Measurements from ENCODE around the gene BEND7. TPM values are rescaled to one million over a fixed set of nuclear protein-coding genes. Genes with fewer than 3 reads are reported as not detected.

BEND7 gene
- polyA plus RNA-seq, 1 experiment = 2.1 TPM

- DNase-seq (ENCODE audit: low read depth, low spot score) = no peak
- H3K9me3 ChIP-seq (ENCODE audit: control insufficient read depth, insufficient read depth, low read length) = no peaks in the 10 kb centered on the region
- TF ChIP-seq CTCF (IDR thresholded peaks at IDR 0.05; ENCODE audit: low read depth, low read length) = no peak
- H3K27ac ChIP-seq (ENCODE audit: low read depth, low read length) = no peak overlapping the region
- CTCF ChIA-PET = interaction anchor here (1.6 kb wide), 1 partner anchor 46 kb away, joined by 3 read pairs; no protein-coding TSS in a partner anchor
- POLR2A ChIA-PET = no interaction called here
- H3K4me3 ChIP-seq (ENCODE audit: low read depth, low read length) = no peak overlapping the region
- peaks cover 12% of the 10 kb centered on the region for H3K27me3 ChIP-seq (ENCODE audit: control insufficient read depth, insufficient read depth, low read length)
Measured at GRCh38 chr10:13393640-13394039, 135.2 kb downstream of the BEND7 start.

- H3K27ac ChIP-seq (ENCODE audit: low read depth, low read length) = no peak overlapping the region
- H3K27me3 ChIP-seq (ENCODE audit: control insufficient read depth, insufficient read depth, low read length) = peaks cover 16% of the 10 kb centered on the region
- no peak for DNase-seq (ENCODE audit: low read depth, low spot score)
- no peak overlapping the region for H3K4me3 ChIP-seq (ENCODE audit: low read depth, low read length)
- no peak for TF ChIP-seq CTCF (IDR thresholded peaks at IDR 0.05; ENCODE audit: low read depth, low read length)
- ChIA-PET POLR2A (no interaction called here), CTCF (interaction anchor here (1.6 kb wide), 1 partner anchor 47 kb away, joined by 3 read pairs; no protein-coding TSS in a partner anchor)
- H3K9me3 ChIP-seq (ENCODE audit: control insufficient read depth, insufficient read depth, low read length) = no peaks in the 10 kb centered on the region
Measured at GRCh38 chr10:13392701-13393100, 136.1 kb downstream of the BEND7 start.

Small RNA genes within 50 kb of the gene (small RNA-seq; reads per million reads assigned to genes)
- not detected for gene RF00019 (ENCODE audit: insufficient read length, low read depth)

Other genes with a start within 250 kb of the BEND7 start
- 15.3 and 16.7 TPM in 2 replicates for gene PHYH, start 228.9 kb downstream of the BEND7 start, polyA plus RNA-seq (2011; rRNA removed)
- 76.2 and 76.9 TPM in 2 replicates for gene SEPHS1, start 180.7 kb downstream of the BEND7 start, polyA plus RNA-seq (2011; rRNA removed)
- 19.3 and 25.4 TPM in 2 replicates for gene PRPF18, start 58.0 kb upstream of the BEND7 start, polyA plus RNA-seq (2011; rRNA removed)